Central memory CD8-positive, alpha-beta T cell (primary cell): ENCODE measurements around the gene GNA15.

Experiments used
- ATAC-seq: fragments of 150-1000 bp; cut with Tn5 transposase; replicated peaks from 2 replicates; pipeline ENCODE4 v1.10.0; 2022; ENCODE audit warnings: mild to moderate bottlenecking, moderate FRiP score, moderate number of reproducible peaks; ENCODE audit not compliant: poor library complexity, severe bottlenecking; ENCODE audit errors: extremely low read depth
- DNase-seq, 2 donors: peaks; one replicate each; pipeline ENCODE4 v3.0.0; 2021; ENCODE audit warnings: low spot score in 2 of 2
- H3K27ac Mint-ChIP-seq: one replicate; pipeline ENCODE4 v1.8.0; 2022; ENCODE audit warnings: low read depth, mild to moderate bottlenecking, moderate library complexity, mixed read lengths
- H3K27me3 Mint-ChIP-seq: one replicate; pipeline ENCODE4 v1.8.0; 2022; ENCODE audit warnings: mixed read lengths
- H3K36me3 Mint-ChIP-seq: one replicate; pipeline ENCODE4 v1.8.0; 2022; ENCODE audit warnings: mild to moderate bottlenecking, moderate library complexity, mixed read lengths; ENCODE audit not compliant: insufficient read depth
- H3K4me1 Mint-ChIP-seq: one replicate; pipeline ENCODE4 v1.8.0; 2022; ENCODE audit warnings: mixed read lengths
- H3K4me3 Mint-ChIP-seq: one replicate; pipeline ENCODE4 v1.8.0; 2022; ENCODE audit warnings: mild to moderate bottlenecking, moderate library complexity, mixed read lengths
- H3K9me3 Mint-ChIP-seq: one replicate; pipeline ENCODE4 v1.8.0; 2022; ENCODE audit warnings: mixed read lengths

GNA15 gene

GRCh38 chr19:3111586-3112247 is 24.1 kb upstream of the GNA15 start:
- peaks cover 5% of the 10 kb centered on the region for H3K4me1 Mint-ChIP-seq
- H3K27me3 Mint-ChIP-seq, result peaks cover 8% of the 10 kb centered on the region
- H3K36me3 Mint-ChIP-seq, result peaks cover 2% of the 10 kb centered on the region
- ATAC-seq (no peak), DNase-seq (no peak)
- no peaks in the 10 kb centered on the region for H3K9me3 Mint-ChIP-seq
- H3K27ac Mint-ChIP-seq, result no peak overlapping the region
- H3K4me3 Mint-ChIP-seq, result no peak overlapping the region

GRCh38 chr19:3112375-3113099 is 23.3 kb upstream of the GNA15 start:
- DNase-seq (no peak), ATAC-seq (no peak)
- Mint-ChIP-seq H3K36me3 (no peaks in the 10 kb centered on the region), H3K4me1 (peaks cover 5% of the 10 kb centered on the region), H3K27me3 (peaks cover 8% of the 10 kb centered on the region), H3K27ac (no peak overlapping the region), H3K4me3 (no peak overlapping the region), H3K9me3 (no peaks in the 10 kb centered on the region)

- H3K9me3 Mint-ChIP-seq, result no peaks in the 10 kb centered on the region
- H3K27ac Mint-ChIP-seq, result no peak overlapping the region
- H3K36me3 Mint-ChIP-seq, result no peaks in the 10 kb centered on the region
- no peak for ATAC-seq
- no peak for DNase-seq
- peaks cover 5% of the 10 kb centered on the region for H3K4me1 Mint-ChIP-seq
- H3K27me3 Mint-ChIP-seq, result peaks cover 8% of the 10 kb centered on the region
- no peak overlapping the region for H3K4me3 Mint-ChIP-seq
Observed at GRCh38 chr19:3113100-3114017, 22.5 kb upstream of the GNA15 start.

- Mint-ChIP-seq H3K4me1 (no peaks in the 10 kb centered on the region), H3K9me3 (no peaks in the 10 kb centered on the region), H3K27ac (no peak overlapping the region), H3K36me3 (no peaks in the 10 kb centered on the region), H3K27me3 (peaks cover under 1% of the 10 kb centered on the region), H3K4me3 (no peak overlapping the region)
- ATAC-seq, result no peak
- no peak for DNase-seq
Observed at GRCh38 chr19:3114018-3114726, 21.7 kb upstream of the GNA15 start.

- Mint-ChIP-seq H3K4me3 (no peak overlapping the region), H3K36me3 (no peaks in the 10 kb centered on the region), H3K9me3 (no peaks in the 10 kb centered on the region), H3K27ac (no peak overlapping the region), H3K27me3 (no peaks in the 10 kb centered on the region), H3K4me1 (no peaks in the 10 kb centered on the region)
- no peak for DNase-seq
- no peak for ATAC-seq
Observed at GRCh38 chr19:3114811-3115210, 21.0 kb upstream of the GNA15 start.

GRCh38 chr19:3115411-3115810 is 20.4 kb upstream of the GNA15 start:
- H3K4me3 Mint-ChIP-seq, result no peak overlapping the region
- H3K4me1 Mint-ChIP-seq, result no peaks in the 10 kb centered on the region
- no peak for ATAC-seq
- H3K27me3 Mint-ChIP-seq, result no peaks in the 10 kb centered on the region
- DNase-seq, result no peak
- no peak overlapping the region for H3K27ac Mint-ChIP-seq
- H3K9me3 Mint-ChIP-seq, result no peaks in the 10 kb centered on the region
- no peaks in the 10 kb centered on the region for H3K36me3 Mint-ChIP-seq

- Mint-ChIP-seq H3K9me3 (no peaks in the 10 kb centered on the region), H3K4me3 (no peak overlapping the region), H3K36me3 (no peaks in the 10 kb centered on the region), H3K27ac (no peak overlapping the region), H3K4me1 (no peaks in the 10 kb centered on the region), H3K27me3 (no peaks in the 10 kb centered on the region)
- ATAC-seq, result no peak
- no peak for DNase-seq
Observed at GRCh38 chr19:3115916-3116602, 19.8 kb upstream of the GNA15 start.

GRCh38 chr19:3116621-3117020 is 19.2 kb upstream of the GNA15 start:
- Mint-ChIP-seq H3K9me3 (no peaks in the 10 kb centered on the region), H3K4me3 (no peak overlapping the region), H3K36me3 (no peaks in the 10 kb centered on the region), H3K27ac (no peak overlapping the region), H3K4me1 (no peaks in the 10 kb centered on the region), H3K27me3 (no peaks in the 10 kb centered on the region)
- DNase-seq (no peak), ATAC-seq (no peak)

- H3K36me3 Mint-ChIP-seq, result no peaks in the 10 kb centered on the region
- H3K4me1 Mint-ChIP-seq, result no peaks in the 10 kb centered on the region
- DNase-seq (no peak), ATAC-seq (no peak)
- H3K9me3 Mint-ChIP-seq, result no peaks in the 10 kb centered on the region
- H3K4me3 Mint-ChIP-seq, result no peak overlapping the region
- H3K27me3 Mint-ChIP-seq, result no peaks in the 10 kb centered on the region
- H3K27ac Mint-ChIP-seq, result no peak overlapping the region
Observed at GRCh38 chr19:3117716-3118115, 18.1 kb upstream of the GNA15 start.

GRCh38 chr19:3118232-3119070 is 17.4 kb upstream of the GNA15 start:
- ATAC-seq (no peak), DNase-seq (no peak)
- Mint-ChIP-seq H3K27ac (no peak overlapping the region), H3K4me3 (no peak overlapping the region), H3K36me3 (no peaks in the 10 kb centered on the region), H3K27me3 (no peaks in the 10 kb centered on the region), H3K4me1 (no peaks in the 10 kb centered on the region), H3K9me3 (no peaks in the 10 kb centered on the region)

GRCh38 chr19:3119071-3119595 is 16.7 kb upstream of the GNA15 start:
- DNase-seq (no peak), ATAC-seq (no peak)
- H3K4me3 Mint-ChIP-seq, result no peak overlapping the region
- H3K27me3 Mint-ChIP-seq, result no peaks in the 10 kb centered on the region
- no peaks in the 10 kb centered on the region for H3K9me3 Mint-ChIP-seq
- H3K27ac Mint-ChIP-seq, result no peak overlapping the region
- no peaks in the 10 kb centered on the region for H3K36me3 Mint-ChIP-seq
- H3K4me1 Mint-ChIP-seq, result no peaks in the 10 kb centered on the region
